HG03095 (cell line): ENCODE measurements around the gene NSG2.

Experiments used
- ATAC-seq: cut with Tn5 transposase; IDR thresholded peaks from one replicate; pipeline ENCODE4 v1.9.1; 2021; ENCODE audit warnings: moderate library complexity; ENCODE audit not compliant: unreplicated experiment

Gene NSG2

DNA sequence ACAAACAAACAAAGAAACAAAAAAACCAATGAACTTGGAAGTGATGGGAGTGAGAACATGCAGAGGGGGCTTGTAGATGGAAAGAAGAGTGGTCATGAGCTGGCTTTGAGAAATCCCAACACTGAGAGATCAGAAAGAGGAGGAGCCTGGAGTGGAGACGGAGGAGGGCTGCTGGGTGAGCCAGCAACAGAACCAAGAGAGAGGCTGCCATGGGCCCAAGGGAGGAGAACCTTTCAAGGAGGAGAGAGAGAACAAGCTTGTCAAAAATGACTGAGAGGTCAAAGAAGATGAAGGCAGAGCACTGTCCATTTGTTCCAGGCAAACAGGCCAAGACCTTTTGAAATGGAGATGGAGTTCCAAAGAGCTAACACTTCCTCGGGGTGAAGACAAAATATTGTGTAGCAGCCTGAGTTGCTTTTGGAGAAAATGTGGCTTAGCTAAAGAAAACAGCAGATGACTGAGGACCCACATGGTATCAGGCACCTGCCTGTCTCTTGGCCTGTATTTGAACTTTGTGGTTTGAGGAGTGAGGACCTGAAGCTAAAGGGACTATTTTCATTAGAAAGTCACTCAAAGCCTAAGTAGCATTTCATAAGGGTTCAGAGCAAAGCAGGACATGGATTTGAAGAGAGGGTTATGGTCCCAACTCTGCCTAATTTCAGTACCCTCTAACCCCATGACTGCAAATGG, 13.1 kb downstream of the NSG2 start:
- no peak for ATAC-seq

DNA sequence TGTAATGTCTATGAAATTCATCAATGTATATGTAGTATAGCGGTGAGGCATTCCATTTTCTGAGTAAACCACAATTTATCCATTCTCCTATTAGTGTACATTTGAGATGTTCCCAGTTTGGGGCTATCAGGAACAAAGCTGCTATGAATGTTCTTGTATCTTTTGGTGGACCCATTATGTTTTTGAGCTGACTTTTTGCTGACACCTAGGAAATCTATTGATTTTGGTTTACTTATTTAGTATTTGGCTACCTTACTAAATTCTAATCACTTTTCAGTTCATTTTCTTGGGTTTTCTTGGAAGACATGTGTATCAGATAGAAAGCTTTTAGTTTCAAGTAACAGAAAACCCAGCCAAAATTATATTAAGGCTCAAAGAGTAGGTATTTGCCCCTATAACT, 13.7 kb downstream of the NSG2 start:
- no peak for ATAC-seq

DNA sequence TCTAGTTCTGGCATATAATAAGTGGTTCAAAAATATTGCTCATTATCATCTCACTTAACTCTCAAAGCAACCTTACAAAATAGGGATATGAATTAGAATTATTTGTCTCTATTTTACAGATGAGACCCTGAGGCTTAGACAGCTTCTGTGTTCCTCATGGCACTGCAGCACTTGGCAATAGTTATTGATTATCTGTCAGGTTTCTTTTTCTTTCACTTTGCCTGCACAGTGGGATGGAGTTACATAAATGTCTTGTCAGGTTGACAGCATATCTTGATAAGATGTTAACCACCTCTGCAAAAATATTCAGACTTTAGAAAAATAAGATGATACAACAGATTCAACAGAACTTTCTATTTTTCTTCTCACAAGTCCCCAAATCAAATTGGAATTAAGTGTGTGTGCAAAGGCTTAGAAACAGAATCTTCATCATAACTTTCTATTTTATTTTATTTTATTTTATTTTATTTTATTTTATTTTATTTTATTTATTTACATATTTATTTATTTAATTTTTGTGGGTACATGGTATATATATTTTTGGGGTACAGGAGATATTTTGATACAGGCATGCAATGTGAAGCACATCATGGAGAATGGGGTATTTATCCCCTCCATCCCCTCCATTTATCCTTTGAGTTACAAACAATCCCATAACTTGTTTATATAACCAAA, 17.7 kb downstream of the NSG2 start:
- ATAC-seq: no peak

DNA sequence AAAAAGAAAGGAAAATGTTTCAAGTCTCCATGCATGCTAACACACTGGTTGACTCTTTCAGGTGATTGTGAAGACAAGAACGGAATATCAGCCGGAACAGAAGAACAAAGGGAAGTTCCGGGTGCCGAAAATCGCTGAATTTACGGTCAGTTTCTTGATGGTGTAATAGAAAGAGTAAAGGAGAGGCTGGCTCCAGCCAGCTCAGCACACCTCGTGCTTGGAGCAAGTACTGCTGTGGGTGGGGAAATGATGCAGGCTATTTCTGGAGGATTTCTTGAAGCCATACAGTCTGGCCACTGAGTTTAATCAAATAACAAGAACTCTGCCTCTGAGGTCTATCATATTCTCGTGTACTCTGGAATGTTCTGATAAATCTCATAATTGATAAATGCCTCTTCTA, 18.7 kb downstream of the NSG2 start:
- ATAC-seq: no peak

DNA sequence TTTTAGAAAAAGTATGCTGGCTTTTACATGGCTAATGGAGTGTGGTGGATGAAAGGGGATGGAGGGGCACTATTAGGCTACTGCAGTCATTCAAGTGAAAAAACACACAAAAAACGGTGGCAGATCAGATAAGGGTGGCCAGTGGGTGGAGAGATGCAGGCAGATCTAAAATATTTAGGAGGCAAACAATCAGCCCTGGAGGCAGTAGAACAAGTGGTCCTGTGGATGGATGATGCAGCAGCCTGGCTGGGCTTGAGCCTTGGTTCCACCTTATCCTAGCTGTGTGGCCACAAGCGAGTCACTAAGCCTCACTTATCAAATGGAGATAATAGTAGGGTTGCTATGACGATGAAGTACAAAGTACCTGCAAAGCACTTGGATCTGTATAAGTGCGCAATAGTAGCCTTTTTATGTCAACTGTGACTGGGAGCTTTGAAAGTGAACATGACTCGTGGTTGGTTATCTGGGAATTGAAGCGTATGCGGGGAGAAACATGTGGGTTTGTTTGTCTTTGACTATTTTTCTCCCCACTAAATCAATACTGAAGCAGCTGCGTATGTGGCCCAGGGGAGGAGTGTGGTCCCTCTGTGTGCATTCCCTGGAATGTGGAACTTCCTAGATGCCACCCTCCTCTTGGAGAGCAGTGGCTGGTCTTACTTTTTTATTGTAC, 20.2 kb downstream of the NSG2 start:
- ATAC-seq: no peak

DNA sequence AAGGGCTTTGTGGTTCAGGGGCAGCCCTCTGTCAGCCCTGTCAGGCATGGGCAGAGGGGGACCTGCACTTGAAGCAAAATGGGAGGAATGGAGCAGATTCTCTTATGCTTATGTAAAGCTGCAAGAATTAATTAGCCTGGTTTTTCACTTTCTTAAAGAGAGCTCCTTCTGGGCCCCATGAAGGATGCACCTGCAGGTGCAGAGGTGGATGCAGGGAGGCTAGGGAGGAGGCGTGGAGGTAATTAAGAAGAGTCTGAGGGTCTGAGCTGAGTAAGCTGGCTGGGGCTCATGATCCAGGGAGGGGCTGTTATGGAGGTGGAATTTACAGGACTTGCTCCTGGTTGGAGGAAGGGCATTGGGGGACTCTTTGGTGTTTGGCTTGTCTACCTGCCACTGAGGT, 22.0 kb downstream of the NSG2 start:
- ATAC-seq: no peak

DNA sequence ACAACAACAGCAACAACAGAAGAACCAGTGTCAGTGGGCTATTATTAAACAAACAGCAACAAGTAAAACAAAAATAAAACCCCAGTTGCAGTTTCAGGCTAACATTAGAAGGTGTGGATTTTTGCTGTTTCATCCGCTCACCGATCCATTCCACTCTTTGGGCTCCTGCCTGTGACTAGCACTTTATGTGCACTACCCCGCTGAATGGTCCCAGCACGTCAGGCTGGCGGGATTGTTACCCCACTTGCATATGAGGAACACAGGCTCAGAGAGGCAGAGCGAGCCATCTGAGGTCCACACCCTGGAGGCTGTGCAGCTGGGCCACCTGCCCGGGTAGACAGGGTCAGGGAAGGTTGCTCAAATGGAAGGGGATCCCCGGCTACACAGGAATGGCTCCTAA, 26.0 kb downstream of the NSG2 start:
- no peak for ATAC-seq

DNA sequence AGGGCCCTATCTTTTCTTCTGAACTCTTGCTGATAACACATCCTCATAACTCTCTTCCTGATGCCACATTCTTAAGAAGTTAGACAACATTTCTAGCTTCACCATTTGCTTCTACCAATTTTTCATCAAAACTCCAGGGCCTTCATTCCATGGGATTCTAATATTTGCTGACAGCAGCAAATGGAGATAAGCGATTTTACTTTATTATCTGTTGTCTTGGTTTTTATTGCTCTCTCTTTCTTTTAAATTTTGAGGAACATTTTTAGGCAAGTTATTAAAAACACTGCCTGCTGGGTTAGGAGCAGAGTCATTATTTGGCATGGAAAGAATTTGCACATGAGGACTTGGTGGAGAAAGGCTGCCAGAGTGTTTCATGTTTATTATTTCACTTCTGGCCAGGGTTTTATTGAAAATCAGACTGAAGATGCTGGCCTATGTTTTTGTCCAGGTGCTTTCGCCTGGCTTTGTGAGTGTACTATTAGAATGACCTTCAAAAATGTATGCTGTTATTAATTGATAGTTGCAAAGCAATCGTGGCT, 27.7 kb downstream of the NSG2 start:
- ATAC-seq: no peak

DNA sequence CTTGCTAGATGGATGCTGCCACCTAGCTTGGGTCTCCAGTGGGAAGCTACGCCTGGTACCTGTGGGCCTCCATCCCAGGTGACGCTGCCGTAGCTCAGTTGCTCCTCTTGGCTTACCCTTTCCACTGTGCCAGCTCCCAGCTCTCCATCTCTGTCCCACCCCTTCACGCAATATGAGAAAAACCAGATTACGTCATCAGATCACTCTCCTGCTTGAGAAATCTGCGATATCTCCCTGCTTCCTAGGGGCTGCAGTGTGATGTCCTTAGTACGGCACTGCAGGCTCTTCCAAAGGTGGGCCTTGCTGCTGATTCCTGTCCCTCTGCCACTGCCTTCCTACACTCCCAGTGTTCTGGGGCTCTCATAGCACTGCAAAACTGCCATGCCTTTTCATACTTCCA, 28.9 kb downstream of the NSG2 start:
- ATAC-seq: no peak

DNA sequence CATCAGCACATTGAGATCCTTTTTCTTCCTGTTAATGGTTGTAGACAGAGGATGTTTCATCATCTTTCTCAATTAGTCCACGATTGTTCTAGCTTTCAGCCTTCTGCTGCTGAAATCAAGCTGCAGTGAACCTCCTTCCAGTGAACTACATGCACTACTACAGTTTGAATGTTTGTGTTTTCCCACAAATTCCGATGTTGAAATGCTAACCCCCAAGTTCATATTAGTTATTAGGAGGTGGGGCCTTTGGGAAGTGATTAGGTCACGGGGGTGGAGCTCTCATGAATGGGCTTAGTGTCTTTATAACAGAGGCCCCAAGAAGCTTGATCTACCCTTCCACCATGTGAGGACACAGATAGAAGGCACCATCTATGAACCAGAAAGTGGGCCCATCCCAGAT, 32.9 kb downstream of the NSG2 start:
- ATAC-seq: no peak

DNA sequence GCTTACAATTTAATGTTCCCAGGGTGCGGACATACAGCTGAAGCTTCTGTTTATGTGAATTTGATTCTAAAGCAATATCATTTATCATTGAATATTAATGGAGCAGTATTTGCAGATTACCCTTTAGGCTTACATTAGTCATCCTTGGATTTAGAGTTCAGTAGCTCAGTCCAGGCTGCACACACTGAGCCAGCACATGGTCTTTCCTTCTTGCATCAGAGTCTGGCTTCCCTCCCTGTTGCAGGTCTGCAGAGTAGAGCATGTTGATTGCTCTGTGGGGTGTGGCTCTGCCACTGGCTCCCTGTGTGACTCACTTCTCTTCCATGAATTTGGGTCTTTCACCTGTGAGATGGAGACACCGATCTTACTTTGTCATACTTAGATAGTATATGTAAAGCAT, 36.8 kb downstream of the NSG2 start:
- no peak for ATAC-seq

DNA sequence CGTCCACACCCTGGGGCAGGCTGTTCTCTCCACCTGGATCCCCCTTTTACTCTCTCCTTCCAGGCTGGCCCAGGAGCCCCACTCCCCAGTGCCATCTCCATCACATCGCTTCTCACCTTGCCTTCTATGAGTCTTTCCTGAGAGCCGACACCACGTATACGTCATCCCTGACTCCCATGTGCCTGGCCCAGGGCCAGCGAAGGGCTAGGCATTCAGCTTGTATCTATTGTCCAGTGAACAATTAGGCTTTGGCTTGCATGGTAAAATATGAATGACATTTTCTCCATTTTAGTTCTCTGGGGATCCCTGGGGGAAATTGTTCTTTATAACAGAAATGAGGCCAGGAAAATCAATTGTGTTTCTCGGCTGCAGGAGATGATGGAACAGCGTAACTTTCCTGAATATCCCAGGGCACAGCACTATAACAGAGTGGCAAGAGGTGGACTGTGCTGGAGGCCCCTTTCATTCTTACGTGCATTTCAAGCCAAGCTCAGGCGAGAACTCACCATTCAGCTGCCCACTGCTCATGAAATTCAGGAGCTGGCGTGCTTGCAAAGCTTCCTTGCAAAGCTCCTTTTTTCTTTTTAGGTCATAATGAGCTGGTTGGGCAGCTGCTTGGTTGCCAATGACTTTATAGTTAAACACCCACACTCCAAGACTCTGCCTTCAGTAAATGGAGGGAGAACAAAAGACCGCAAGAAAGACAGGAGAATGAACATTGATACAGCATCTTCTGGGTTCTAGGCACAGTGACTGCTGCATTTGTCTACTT, 37.7 kb downstream of the NSG2 start:
- no peak for ATAC-seq

DNA sequence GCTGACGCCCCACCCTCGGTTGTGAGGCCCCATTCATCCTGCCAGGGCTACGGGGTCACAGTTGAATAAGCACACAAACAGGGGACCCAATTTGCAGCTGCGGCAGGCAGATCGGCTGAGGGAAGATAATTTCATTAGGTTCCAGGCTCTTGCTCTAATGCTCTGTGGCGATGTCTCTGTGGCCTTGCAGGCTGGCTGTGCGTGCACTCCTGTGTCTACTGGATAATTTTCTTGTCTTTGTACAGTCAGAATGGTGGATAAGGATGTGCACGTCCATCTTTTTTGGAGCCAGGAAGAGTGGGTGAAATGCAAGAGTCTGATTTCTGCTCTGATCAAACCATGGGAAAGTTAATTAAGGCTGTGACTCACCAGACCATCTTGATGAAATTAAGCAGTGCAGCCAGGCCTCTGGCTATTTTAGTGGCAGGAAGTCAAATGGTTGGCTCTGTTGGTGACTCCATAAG, 39.2 kb downstream of the NSG2 start:
- no peak for ATAC-seq

DNA sequence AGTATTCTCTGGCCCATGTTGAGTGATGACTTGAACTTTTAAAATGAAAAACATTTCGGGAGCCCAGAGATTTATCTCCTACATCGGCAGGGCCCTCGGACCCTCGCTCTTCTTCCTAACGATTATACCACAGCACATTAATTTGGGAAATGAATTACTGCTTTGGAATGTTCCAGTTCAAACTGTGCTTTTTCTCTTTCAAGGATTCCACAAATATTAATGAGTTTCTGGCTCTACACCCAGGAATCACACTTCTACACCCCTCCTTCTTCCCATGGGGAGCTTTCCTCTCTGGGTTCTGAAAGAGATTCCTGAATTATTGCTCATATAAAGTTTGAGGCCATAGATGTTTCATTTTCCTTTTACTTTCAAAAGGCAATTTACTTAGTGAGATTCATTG, 41.2 kb downstream of the NSG2 start:
- ATAC-seq: no peak

DNA sequence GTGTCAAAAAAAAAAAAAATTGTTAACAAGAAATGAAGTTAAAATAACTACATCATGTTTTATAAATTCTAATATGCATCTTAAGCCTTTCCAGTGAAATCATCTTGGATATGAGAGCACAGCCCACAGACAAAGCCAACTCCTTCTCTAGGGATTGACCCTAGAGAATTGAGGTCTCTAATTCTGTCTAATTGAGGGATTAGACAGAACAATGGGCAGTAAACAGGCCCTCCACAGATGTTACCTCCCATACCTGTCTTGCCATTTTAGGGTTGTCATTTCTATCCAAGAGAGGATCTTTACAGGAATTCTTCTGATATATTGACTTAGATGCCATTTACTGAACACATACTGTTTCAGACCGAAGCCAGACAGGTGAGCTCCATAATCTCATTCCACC, 42.3 kb downstream of the NSG2 start:
- ATAC-seq: no peak

DNA sequence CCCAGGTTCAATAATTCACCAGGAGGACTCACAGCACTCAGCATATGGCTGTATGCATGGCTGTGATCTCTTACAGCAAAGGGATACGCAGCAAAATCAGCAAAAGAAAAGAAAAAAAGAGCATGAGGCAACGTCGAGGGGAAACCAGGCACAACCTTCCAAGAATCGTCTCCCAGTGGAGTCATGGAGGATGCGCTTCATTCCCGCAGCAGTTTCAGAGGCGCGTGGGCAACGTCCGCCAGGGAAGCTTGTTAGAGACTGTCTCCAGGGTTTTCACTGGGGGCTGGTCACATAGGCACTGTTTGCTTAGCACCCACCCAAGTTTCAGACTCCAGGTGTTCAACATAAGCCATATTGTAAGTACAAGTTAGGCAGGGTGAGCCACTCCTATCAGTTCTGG, 44.6 kb downstream of the NSG2 start:
- no peak for ATAC-seq

DNA sequence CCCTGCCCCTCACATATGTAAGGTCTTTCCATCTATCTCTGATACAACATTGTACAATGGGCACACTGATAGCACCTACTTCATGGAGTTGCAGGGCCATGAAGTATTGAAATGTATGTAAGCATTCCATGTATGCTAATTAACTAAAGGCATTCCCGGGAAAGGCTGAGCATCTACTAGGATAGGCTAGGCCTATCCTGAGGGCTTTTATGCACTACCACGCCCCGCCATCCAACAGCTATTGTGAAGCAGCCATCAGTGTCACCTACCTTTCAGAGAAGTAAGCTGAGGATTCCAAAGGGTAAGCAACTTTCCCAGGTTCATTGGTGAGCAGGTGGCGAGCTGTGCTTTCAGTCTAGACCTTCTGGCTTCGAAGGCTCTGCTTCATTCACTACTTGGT, 47.6 kb downstream of the NSG2 start:
- no peak for ATAC-seq

DNA sequence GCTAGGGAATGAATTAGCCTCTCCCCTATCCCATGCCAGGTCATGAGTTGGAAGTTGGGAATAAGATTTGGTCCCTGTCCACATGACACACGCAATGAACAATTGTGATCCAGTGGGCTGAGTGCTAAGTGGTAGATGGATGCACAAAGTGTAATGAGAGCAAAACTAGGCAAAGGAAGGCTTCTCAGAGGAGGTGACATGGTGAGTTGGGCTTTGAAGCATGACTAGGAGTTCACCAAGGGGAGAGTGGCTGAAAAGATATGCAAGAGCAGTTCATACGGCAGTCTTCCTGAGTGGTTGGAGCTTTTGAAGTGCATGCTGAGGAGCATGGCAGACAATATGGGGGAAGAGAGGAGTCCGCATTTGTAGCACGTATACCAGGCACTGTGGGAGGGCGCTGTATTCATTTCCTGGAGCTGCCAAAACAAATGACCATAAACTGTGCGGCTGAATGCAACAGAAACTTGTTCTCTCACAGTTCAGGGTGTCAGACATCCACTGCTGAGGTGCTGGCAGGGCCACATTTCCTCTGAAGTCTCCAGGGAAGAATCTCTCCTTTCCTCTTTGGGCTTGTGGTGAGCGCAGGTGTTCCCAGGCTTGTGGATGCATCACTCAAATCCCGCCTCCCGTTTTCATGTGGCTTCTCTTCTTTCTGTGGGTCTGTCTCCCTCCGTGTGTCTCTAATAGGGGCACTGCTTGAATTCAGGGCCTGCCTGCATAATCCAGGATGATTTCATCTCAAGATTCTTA, 49.5 kb downstream of the NSG2 start:
- ATAC-seq: no peak

DNA sequence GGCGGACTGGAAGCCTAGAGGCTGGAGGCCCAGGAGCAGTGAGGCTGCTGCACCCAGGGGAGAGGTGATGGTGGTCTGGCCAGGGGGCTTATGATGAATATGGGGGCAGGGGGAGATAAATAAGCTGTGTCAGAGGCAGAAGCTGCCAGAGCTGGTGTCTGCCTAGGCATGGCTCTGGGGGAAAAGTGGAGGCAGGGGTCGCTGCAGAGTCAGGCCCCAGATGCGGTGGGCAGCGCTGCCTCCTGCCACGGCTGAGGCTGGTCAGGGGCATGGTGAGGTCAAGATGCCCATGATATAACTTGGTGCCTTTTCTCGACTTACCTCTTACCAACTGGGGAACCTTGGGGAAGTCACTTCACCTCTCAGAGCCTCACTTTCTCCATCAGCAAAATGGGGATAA, 51.1 kb downstream of the NSG2 start:
- no peak for ATAC-seq

DNA sequence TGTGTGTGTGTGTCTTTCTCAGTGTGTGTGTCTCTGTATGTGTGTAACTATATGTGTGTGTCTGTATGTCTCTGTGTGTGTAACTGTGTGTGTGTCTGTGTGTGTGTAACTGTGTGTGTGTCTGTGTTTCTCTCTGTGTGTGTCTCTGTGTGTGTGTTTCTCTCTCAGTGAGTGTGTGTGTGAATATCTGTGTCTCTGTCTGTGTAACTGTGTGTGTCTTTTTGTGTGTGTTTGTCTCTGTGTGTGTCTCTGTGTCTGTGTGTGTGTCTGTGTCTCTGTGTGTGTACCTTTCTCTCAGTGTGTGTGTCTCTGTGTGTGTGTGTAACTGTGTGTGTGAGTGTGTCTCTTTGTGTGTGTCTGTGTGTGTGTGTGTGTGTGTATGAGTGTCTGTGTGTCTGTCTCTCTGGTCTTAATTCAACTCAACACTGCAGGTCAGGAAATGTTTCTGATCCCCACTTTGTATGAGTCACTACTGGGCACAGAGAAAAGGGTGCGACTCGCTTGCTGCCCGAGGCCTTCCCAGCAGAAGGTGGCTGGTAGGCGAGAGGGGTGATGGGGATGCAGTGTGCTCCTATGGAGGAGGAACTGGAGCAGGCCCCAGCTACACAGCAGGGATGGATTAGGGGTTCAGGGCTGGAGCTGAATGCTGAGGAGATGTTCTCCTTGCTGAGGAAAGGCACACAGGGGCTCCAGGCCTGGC, 52.1 kb downstream of the NSG2 start:
- ATAC-seq: no peak
